HEK293 (cell line): Measurements from ENCODE around the gene WDR43.

Source experiments
- CTCF ChIA-PET: fragments of 350-600 bp; formaldehyde crosslinking; extraction: SDS; loops from one replicate; lab custom pipeline; 2021; ENCODE audit warnings: antibody characterized with exemption; lab: Yijun Ruan, JAX
- POLR2A ChIA-PET: fragments of 300-600 bp; formaldehyde crosslinking; extraction: SDS; loops from one replicate; lab custom pipeline; 2020; ENCODE audit warnings: antibody characterized with exemption, inconsistent platforms; lab: Yijun Ruan, JAX
- H3K27ac ChIP-seq: fragments of 200-500 bp; sonication (Bioruptor generic); 2 replicates; pipeline ENCODE4 v1.5.1; 2014; ENCODE audit warnings: low read depth, low read length, control low read depth, inconsistent platforms; ENCODE audit errors: extremely low read depth
- H3K36me3 ChIP-seq, 2 experiments: fragments of 200-500 bp in 1 of 2; sonication (Bioruptor generic) in 1 of 2; 1 replicate in 1 of 2; 2 replicates in 1 of 2; pipeline ENCODE4 v1.5.1; 2014 to 2017; ENCODE audit warnings: inconsistent platforms in 2 of 2, low read length in 2 of 2; ENCODE audit not compliant: control insufficient read depth in 2 of 2, insufficient read depth in 1 of 2
- H3K4me1 ChIP-seq: fragments of 200-500 bp; sonication (Bioruptor generic); 2 replicates; pipeline ENCODE4 v1.5.1; 2014; ENCODE audit warnings: mild to moderate bottlenecking, low read length, inconsistent platforms; ENCODE audit not compliant: control insufficient read depth, insufficient read depth
- H3K4me3 ChIP-seq: 2 replicates; pipeline ENCODE4 v1.5.1; 2011; ENCODE audit warnings: low read depth, mild to moderate bottlenecking, control low read depth, low read length, moderate library complexity
- H3K9me3 ChIP-seq: fragments of 200-500 bp; sonication (Bioruptor generic); 2 replicates; pipeline ENCODE4 v1.5.1; 2014; ENCODE audit warnings: low read depth, low read length, inconsistent platforms; ENCODE audit not compliant: control insufficient read depth, insufficient read depth
- GLI2 ChIP-seq: fragments of 450-650 bp; formaldehyde crosslinking; IDR thresholded peaks from 2 replicates; pipeline ENCODE4; 2017; ENCODE audit warnings: missing biosample characterization, missing genetic modification characterization, low read depth, borderline replicate concordance
- IKZF3 ChIP-seq: fragments of 450-650 bp; IDR thresholded peaks from 2 replicates; pipeline ENCODE4 v1.5.0; 2018; ENCODE audit warnings: missing biosample characterization, mild to moderate bottlenecking, missing genetic modification characterization, moderate library complexity
- WT1 ChIP-seq: fragments of 450-650 bp; formaldehyde crosslinking; IDR thresholded peaks from 2 replicates; pipeline ENCODE4 v1.5.1; 2016; ENCODE audit warnings: missing biosample characterization, missing genetic modification characterization
- ZNF157 ChIP-seq: fragments of 450-650 bp; formaldehyde crosslinking; IDR thresholded peaks from 2 replicates; pipeline ENCODE4 v1.5.1; 2016; ENCODE audit warnings: missing biosample characterization, missing genetic modification characterization
- ZNF16 ChIP-seq: fragments of 450-650 bp; formaldehyde crosslinking; IDR thresholded peaks from 2 replicates; pipeline ENCODE4 v1.5.1; 2016; ENCODE audit warnings: low read depth, missing biosample characterization, missing genetic modification characterization
- ZNF19 ChIP-seq: fragments of 450-650 bp; formaldehyde crosslinking; IDR thresholded peaks from 2 replicates; pipeline ENCODE4; 2016; ENCODE audit warnings: missing biosample characterization, missing genetic modification characterization, low read depth
- ZNF223 ChIP-seq: fragments of 450-650 bp; formaldehyde crosslinking; IDR thresholded peaks from 2 replicates; pipeline ENCODE4 v1.5.1; 2016; ENCODE audit warnings: missing biosample characterization, missing genetic modification characterization
- ZNF366 ChIP-seq: fragments of 450-650 bp; formaldehyde crosslinking; conservative IDR thresholded peaks from 2 replicates; pipeline ENCODE4 v1.5.1; 2016; ENCODE audit warnings: missing biosample characterization, missing genetic modification characterization
- ZNF416 ChIP-seq: fragments of 450-650 bp; formaldehyde crosslinking; IDR thresholded peaks from 2 replicates; pipeline ENCODE4 v1.5.1; 2016; ENCODE audit warnings: missing biosample characterization, missing genetic modification characterization
- ZNF544 ChIP-seq: fragments of 450-650 bp; formaldehyde crosslinking; IDR thresholded peaks from 2 replicates; pipeline ENCODE4 v1.5.0; 2017; ENCODE audit warnings: missing biosample characterization, missing genetic modification characterization
- ZNF548 ChIP-seq: fragments of 450-650 bp; formaldehyde crosslinking; IDR thresholded peaks from 2 replicates; pipeline ENCODE4 v1.5.1; 2016; ENCODE audit warnings: missing biosample characterization, missing genetic modification characterization
- ZNF629 ChIP-seq: fragments of 450-650 bp; formaldehyde crosslinking; IDR thresholded peaks from 2 replicates; pipeline ENCODE4 v1.5.1; 2017; ENCODE audit warnings: missing biosample characterization, missing genetic modification characterization
- ZNF664 ChIP-seq: fragments of 450-650 bp; formaldehyde crosslinking; IDR thresholded peaks from 2 replicates; pipeline ENCODE4 v1.5.1; 2016; ENCODE audit warnings: missing biosample characterization, missing genetic modification characterization
- ZNF747 ChIP-seq: fragments of 450-650 bp; formaldehyde crosslinking; IDR thresholded peaks from 2 replicates; pipeline ENCODE4 v1.5.1; 2016; ENCODE audit warnings: missing biosample characterization, missing genetic modification characterization
- ZNF843 ChIP-seq: fragments of 450-650 bp; formaldehyde crosslinking; IDR thresholded peaks from 2 replicates; pipeline ENCODE4 v1.5.1; 2016; ENCODE audit warnings: missing biosample characterization, missing genetic modification characterization
- ZSCAN30 ChIP-seq: fragments of 450-650 bp; IDR thresholded peaks from 2 replicates; pipeline ENCODE4 v1.5.1; 2018; ENCODE audit warnings: missing biosample characterization, mild to moderate bottlenecking, missing genetic modification characterization, moderate library complexity
- TF ChIP-seq, protein P1 (sequence below): fragments of 450-650 bp; formaldehyde crosslinking; IDR thresholded peaks from 2 replicates; pipeline ENCODE4 v1.5.1; 2016; ENCODE audit warnings: missing biosample characterization, missing genetic modification characterization
- TF ChIP-seq, protein P2 (sequence below): fragments of 450-650 bp; formaldehyde crosslinking; IDR thresholded peaks from 2 replicates; pipeline ENCODE4 v1.5.1; 2016; ENCODE audit warnings: missing biosample characterization, missing genetic modification characterization
- TF ChIP-seq, protein P3 (sequence below): fragments of 450-650 bp; formaldehyde crosslinking; IDR thresholded peaks from 2 replicates; pipeline ENCODE4 v1.5.1; 2016; ENCODE audit warnings: missing biosample characterization, missing genetic modification characterization
- TF ChIP-seq, protein P4 (sequence below): fragments of 450-650 bp; formaldehyde crosslinking; IDR thresholded peaks from 2 replicates; pipeline ENCODE4; 2016; ENCODE audit warnings: missing biosample characterization, missing genetic modification characterization
- TF ChIP-seq, protein P5 (sequence below): fragments of 450-650 bp; formaldehyde crosslinking; IDR thresholded peaks from 2 replicates; pipeline ENCODE4 v1.5.1; 2017; ENCODE audit warnings: missing biosample characterization, missing genetic modification characterization

WDR43 gene

DNA sequence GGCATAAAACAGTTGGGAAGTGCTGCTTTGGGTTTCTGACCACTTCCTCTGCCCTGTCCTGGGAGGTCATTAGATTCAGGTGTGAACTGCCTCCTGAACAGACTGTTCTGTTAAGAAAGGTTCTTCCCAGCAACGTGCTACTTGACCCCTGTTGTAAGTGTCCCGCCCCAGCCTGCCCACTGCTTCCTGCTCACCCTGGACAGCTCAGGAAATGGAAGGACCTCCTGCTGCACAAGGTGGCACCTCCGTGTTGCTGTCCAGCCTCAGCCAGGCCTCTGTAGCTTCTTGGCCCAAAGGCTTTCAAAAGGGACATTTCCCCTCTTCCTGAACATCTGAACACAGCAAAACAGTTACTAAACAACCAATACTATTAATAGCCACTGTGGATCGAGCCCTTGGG is 92.0 kb downstream of the WDR43 start:
- H3K36me3 ChIP-seq, result no peaks in the 10 kb centered on the region
- no peak for TF ChIP-seq WT1 (tag by site-specific recombination)
- TF ChIP-seq, protein P1, sequence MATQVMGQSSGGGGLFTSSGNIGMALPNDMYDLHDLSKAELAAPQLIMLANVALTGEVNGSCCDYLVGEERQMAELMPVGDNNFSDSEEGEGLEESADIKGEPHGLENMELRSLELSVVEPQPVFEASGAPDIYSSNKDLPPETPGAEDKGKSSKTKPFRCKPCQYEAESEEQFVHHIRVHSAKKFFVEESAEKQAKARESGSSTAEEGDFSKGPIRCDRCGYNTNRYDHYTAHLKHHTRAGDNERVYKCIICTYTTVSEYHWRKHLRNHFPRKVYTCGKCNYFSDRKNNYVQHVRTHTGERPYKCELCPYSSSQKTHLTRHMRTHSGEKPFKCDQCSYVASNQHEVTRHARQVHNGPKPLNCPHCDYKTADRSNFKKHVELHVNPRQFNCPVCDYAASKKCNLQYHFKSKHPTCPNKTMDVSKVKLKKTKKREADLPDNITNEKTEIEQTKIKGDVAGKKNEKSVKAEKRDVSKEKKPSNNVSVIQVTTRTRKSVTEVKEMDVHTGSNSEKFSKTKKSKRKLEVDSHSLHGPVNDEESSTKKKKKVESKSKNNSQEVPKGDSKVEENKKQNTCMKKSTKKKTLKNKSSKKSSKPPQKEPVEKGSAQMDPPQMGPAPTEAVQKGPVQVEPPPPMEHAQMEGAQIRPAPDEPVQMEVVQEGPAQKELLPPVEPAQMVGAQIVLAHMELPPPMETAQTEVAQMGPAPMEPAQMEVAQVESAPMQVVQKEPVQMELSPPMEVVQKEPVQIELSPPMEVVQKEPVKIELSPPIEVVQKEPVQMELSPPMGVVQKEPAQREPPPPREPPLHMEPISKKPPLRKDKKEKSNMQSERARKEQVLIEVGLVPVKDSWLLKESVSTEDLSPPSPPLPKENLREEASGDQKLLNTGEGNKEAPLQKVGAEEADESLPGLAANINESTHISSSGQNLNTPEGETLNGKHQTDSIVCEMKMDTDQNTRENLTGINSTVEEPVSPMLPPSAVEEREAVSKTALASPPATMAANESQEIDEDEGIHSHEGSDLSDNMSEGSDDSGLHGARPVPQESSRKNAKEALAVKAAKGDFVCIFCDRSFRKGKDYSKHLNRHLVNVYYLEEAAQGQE (tag by site-specific recombination), result peak; percentile 68
- TF ChIP-seq, all 188 proteins: peak for 1
- H3K4me1 ChIP-seq, result no peaks in the 10 kb centered on the region
- no peak overlapping the region for H3K27ac ChIP-seq
- POLR2A ChIA-PET, result interaction anchor here (0.6 kb wide), 1 partner anchor 582 kb away, joined by 6 read pairs; no protein-coding TSS in a partner anchor
- CTCF ChIA-PET, result interaction anchor here (0.6 kb wide), 1 partner anchor 222 kb away, joined by 3 read pairs; no protein-coding TSS in a partner anchor
- no peak overlapping the region for H3K4me3 ChIP-seq
- no peaks in the 10 kb centered on the region for H3K9me3 ChIP-seq

DNA sequence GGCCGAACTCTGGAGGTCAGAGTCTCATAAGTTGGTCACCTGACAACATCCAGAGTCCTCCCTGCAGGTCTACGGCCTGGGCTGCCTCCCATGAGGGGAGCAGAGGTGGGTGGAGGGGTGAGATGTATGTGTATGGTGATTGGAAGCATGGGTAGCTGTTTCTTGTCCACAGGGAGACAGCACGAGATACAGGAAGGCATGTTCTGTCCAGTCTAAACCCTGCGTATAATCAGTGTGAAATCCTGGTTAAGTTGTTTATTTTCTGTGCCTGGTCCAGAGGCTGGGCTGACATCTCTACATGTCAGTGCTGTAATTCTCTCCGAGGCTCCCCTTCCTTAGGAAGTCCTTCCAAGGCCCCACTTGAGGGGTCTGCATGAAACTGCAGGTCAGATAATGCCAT is 95.5 kb downstream of the WDR43 start:
- TF ChIP-seq ZNF548 (tag by site-specific recombination), result no peak
- no peak for TF ChIP-seq ZNF16 (tag by site-specific recombination)
- no peak for TF ChIP-seq ZNF19 (tag by site-specific recombination)
- TF ChIP-seq ZNF843 (tag by site-specific recombination), result no peak
- no peak for TF ChIP-seq ZNF223 (tag by site-specific recombination)
- TF ChIP-seq ZNF416 (tag by site-specific recombination), result no peak
- TF ChIP-seq, protein P2, sequence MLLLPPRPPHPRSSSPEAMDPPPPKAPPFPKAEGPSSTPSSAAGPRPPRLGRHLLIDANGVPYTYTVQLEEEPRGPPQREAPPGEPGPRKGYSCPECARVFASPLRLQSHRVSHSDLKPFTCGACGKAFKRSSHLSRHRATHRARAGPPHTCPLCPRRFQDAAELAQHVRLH (tag by site-specific recombination), result no peak
- no peak for TF ChIP-seq ZNF366
- no peaks in the 10 kb centered on the region for H3K9me3 ChIP-seq
- H3K27ac ChIP-seq, result no peak overlapping the region
- H3K4me3 ChIP-seq, result no peak overlapping the region
- ChIA-PET POLR2A (no interaction called here), CTCF (no interaction called here)
- H3K36me3 ChIP-seq, result no peaks in the 10 kb centered on the region
- no peaks in the 10 kb centered on the region for H3K4me1 ChIP-seq

DNA sequence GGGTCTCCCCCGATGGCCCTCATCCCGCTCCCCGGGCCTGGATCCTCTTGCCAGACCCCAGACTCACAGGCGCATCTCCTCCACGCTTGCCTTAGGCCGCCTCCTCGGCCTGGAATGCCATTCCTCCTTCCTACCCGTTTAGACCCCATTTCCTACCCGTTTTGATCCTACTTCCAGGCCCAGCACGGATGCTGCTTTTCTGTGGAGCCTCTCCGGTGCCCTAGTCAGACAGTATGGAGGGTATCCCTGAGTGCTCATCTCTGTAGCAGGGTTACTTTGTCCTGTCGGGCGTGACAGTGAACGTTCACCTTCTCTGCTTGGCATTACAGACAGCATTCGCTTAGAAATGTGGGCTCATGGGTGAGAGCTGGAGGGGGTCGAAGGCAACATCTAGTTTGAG is 96.0 kb downstream of the WDR43 start:
- no peak overlapping the region for H3K27ac ChIP-seq
- POLR2A ChIA-PET, result no interaction called here
- CTCF ChIA-PET, result interaction anchor here (0.6 kb wide), 1 partner anchor 12 kb away, joined by 3 read pairs; no protein-coding TSS in a partner anchor
- no peak overlapping the region for H3K4me3 ChIP-seq
- TF ChIP-seq ZNF157 (tag by site-specific recombination) (0 out of 2 replicates have a peak, but pooled peaks have one; percentile 36), ZNF629 (tag by site-specific recombination) (no peak), ZNF544 (no peak)
- H3K36me3 ChIP-seq, result no peaks in the 10 kb centered on the region
- H3K9me3 ChIP-seq, result no peaks in the 10 kb centered on the region
- H3K4me1 ChIP-seq, result no peaks in the 10 kb centered on the region

DNA sequence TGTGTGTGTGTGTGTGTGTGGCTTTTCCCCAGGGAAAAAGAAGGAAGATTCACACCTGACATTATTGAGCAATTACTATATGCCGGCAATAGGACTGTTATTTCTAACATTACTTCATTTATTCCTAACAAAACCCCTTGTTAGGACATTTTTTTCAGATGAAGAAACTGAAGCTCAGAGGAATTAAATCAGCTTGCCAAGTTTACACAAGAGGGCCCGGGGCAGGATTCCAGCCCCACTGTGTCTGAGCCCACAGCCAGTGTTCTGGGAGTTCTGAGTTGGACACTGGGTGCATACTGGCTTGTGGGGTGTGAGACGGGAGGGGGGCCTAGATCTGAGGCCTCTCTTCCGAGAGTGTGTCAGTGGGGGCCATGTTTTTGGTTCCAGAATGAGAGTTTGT is 96.6 kb downstream of the WDR43 start:
- Histone ChIP-seq H3K36me3 (no peaks in the 10 kb centered on the region), H3K9me3 (no peaks in the 10 kb centered on the region), H3K27ac (no peak overlapping the region), H3K4me1 (no peaks in the 10 kb centered on the region), H3K4me3 (no peak overlapping the region)
- CTCF ChIA-PET, result interaction anchor here (0.6 kb wide), 1 partner anchor 11 kb away, joined by 3 read pairs; no protein-coding TSS in a partner anchor
- POLR2A ChIA-PET, result interaction anchor here (1.1 kb wide), 1 partner anchor 11 kb away, joined by 3 read pairs; no protein-coding TSS in a partner anchor
- no peak for TF ChIP-seq IKZF3 (tag by site-specific recombination)
- no peak for TF ChIP-seq ZSCAN30 (tag by site-specific recombination)
- TF ChIP-seq GLI2 (tag by site-specific recombination), result no peak
- TF ChIP-seq, protein P3, sequence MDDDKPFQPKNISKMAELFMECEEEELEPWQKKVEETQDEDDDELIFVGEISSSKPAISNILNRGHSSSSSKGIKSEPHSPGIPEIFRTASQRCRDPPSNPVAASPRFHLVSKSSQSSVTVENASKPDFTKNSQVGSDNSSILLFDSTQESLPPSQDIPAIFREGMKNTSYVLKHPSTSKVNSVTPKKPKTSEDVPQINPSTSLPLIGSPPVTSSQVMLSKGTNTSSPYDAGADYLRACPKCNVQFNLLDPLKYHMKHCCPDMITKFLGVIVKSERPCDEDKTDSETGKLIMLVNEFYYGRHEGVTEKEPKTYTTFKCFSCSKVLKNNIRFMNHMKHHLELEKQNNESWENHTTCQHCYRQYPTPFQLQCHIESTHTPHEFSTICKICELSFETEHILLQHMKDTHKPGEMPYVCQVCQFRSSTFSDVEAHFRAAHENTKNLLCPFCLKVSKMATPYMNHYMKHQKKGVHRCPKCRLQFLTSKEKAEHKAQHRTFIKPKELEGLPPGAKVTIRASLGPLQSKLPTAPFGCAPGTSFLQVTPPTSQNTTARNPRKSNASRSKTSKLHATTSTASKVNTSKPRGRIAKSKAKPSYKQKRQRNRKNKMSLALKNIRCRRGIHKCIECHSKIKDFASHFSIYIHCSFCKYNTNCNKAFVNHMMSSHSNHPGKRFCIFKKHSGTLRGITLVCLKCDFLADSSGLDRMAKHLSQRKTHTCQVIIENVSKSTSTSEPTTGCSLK (tag by site-specific recombination), result no peak
- TF ChIP-seq, protein P4, sequence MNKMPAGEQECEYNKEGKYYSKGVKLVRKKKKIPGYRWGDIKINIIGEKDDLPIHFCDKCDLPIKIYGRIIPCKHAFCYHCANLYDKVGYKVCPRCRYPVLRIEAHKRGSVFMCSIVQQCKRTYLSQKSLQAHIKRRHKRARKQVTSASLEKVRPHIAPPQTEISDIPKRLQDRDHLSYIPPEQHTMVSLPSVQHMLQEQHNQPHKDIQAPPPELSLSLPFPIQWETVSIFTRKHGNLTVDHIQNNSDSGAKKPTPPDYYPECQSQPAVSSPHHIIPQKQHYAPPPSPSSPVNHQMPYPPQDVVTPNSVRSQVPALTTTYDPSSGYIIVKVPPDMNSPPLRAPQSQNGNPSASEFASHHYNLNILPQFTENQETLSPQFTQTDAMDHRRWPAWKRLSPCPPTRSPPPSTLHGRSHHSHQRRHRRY (tag by site-specific recombination), result no peak
- no peak for TF ChIP-seq ZNF747
- TF ChIP-seq, protein P5, sequence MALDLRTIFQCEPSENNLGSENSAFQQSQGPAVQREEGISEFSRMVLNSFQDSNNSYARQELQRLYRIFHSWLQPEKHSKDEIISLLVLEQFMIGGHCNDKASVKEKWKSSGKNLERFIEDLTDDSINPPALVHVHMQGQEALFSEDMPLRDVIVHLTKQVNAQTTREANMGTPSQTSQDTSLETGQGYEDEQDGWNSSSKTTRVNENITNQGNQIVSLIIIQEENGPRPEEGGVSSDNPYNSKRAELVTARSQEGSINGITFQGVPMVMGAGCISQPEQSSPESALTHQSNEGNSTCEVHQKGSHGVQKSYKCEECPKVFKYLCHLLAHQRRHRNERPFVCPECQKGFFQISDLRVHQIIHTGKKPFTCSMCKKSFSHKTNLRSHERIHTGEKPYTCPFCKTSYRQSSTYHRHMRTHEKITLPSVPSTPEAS (tag by site-specific recombination), result peak; percentile 71; the same call in 1 of the 2 replicates
- 0 out of 2 replicates have a peak, but pooled peaks have one; percentile 16 for TF ChIP-seq ZNF664 (tag by site-specific recombination)
- TF ChIP-seq, all 188 proteins: peak for 2
